ENCODE measurements around the gene MXRA8. TPM values are rescaled to one million over a fixed set of nuclear protein-coding genes. Genes with fewer than 3 reads are reported as not detected.
"Not testable (repeated sequence)": the region's sequence is repeated elsewhere in the genome, so short reads cannot be mapped to it uniquely, and the experiment has no call there.

The MXRA8 gene
- total RNA-seq, 1 experiment from 2014 or later, result 4.0 TPM

DNA sequence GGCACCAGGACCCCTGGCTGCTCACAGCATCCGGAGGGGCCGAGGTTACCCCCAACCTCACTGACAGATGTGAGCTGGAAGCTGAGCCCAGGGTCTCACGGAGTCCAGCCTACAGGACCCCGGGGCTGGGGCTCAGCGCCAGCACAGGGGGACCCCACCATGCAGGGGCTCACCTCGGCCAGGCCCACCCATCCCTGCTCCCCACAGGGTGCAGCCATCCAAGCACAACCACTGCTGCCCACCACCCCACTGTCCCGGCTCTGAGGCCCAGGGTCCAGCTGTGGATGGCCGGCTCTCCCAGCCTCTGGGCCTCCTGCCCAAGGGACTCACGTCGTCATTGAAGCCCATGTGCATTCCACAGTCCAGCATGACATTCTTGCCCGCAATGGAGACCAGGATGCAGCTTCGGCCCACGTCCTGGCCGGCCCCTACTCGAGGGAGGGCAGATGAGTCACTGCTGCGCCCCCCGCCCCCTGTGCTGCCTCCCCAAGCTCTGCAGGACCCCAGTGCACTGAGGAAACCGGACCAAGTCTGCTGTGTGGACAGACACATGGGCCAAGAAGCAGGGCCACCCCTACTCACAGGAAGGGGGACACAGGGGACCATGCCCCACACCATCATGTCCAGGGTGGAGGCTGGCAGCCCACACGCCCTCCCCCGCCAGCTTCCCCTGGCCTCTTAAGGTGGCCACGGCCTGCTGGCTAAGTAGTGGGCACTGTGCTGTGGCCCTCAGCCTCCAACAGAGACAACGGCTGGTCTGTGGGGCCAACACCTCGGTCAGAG lies 37.5 kb downstream of the MXRA8 start:
- no peak for DNase-seq (ENCODE audit: low read depth)

GRCh38 chr1:1319646-1319941 lies 38.8 kb downstream of the MXRA8 start:
- no peak for DNase-seq (ENCODE audit: low read depth)

DNA sequence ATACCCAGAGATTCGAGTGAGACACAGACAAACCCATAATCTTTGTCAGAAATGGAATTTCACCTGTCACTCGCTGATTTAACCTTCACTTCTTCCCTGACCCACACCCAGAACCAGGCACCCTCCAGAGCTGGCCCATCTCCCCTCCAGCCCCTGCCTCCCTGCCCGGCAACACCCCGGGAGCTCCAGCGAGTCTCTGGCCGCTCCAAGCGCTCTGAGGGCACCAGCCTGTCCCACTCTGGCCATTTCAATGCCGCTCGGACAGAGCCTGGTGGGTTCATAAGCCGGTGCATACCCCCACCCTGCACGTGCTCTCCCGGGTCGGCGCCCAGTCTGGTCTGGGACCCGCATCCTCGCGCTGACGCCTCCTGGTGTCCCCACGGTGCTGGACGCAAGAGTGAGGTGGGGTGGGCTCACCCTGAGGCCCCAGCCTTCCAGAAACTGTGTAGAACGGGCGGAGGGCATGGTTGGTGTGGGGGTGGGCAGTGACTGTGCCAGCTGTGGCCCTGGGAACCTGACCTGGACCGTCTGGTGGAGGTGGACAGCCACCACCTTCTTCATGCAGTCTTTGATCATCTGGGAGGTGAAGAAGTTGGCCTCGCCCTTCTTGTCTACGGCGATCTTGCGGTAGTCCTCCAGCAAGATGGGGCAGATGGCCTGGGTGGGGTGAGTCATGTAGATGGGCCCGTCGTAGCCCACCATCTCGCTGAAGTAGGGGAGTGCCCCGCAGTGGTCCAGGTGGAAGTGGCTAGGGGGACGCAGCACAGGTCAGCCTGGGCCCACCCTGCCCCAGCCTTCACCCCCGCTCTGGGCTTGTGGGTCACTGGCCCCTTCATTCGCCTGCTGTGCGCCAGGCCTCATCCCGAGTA lies 39.3 kb downstream of the MXRA8 start:
- DNase-seq (ENCODE audit: low read depth), result no peak

GRCh38 chr1:1318131-1318652 lies 40.2 kb downstream of the MXRA8 start:
- DNase-seq (ENCODE audit: low read depth), result peak; percentile 94

- no peak for DNase-seq (ENCODE audit: low read depth)
These were observed 40.9 kb downstream of the MXRA8 start for GRCh38 chr1:1317420-1317819.

DNA sequence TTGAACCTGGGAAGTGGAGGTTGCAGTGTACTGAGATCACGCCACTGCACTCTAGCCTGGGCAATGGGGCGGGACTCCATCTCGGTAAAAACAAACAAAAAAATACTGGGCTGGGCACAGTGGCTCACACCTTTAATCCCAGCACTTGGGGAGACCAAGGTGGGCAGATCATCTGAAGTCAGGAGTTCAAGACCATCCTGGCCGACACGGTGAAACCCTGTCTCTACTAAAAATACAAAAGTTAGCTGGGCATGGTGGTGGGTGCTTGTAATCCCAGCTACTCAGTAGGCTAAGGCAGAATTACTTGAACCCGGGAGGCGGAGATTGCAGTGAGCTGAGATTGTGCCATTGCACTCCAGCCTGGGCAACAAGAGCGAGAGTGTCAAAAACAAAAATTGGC lies 42.2 kb downstream of the MXRA8 start:
- not testable (repeated sequence) for DNase-seq (ENCODE audit: low read depth)

- DNase-seq (ENCODE audit: low read depth), result no peak
These were observed 42.9 kb downstream of the MXRA8 start for GRCh38 chr1:1315435-1315954.

DNA sequence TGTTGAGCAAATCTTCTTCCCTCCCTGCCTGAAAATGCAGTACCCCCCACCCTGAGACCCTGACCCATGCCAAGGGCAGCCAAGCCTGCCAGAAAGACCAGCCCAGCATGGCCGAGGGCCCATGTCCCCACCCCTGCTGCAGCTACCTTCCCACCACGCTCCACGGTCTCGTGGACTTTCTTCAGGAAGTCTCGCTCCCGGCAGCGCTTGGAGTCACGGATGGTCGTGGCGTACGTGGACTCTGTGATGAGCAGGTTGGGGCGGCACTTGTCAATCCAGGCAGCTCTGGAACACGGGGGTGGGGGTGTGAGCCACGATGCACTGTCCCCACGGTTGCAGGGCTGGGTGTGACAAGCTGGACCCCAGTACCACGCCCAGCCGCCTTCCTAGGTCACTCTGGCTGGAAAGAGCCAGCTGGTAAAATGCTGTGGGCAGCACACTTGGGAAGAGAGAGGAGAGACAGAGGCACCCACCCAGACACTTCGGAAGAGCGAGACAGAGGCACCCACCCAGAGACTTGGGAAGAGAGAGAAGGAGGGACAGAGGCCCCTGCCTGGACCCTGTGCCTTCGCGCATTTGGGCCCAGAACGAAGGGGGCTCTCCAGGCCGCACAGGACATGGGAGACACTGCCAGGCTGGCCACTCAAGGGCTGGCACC lies 43.5 kb downstream of the MXRA8 start:
- DNase-seq (ENCODE audit: low read depth), result no peak

DNA sequence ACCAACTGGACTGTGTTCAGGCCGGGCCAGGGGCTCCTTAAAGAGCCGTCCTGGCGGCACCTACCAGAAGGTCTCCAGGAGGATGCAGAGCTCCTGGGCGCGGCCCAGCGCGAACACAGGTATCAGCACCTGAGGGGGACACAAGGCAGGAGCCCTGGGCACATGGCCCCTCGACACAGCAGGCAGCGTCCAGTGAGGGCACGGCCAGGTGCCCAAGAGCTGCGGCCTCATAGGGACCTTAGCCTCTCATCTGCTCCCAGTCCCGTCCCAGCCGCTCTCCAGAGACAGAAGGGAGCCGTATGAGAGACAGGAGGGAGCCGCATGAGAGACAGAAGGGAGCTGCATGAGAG lies 44.1 kb downstream of the MXRA8 start:
- no peak for DNase-seq (ENCODE audit: low read depth)

DNA sequence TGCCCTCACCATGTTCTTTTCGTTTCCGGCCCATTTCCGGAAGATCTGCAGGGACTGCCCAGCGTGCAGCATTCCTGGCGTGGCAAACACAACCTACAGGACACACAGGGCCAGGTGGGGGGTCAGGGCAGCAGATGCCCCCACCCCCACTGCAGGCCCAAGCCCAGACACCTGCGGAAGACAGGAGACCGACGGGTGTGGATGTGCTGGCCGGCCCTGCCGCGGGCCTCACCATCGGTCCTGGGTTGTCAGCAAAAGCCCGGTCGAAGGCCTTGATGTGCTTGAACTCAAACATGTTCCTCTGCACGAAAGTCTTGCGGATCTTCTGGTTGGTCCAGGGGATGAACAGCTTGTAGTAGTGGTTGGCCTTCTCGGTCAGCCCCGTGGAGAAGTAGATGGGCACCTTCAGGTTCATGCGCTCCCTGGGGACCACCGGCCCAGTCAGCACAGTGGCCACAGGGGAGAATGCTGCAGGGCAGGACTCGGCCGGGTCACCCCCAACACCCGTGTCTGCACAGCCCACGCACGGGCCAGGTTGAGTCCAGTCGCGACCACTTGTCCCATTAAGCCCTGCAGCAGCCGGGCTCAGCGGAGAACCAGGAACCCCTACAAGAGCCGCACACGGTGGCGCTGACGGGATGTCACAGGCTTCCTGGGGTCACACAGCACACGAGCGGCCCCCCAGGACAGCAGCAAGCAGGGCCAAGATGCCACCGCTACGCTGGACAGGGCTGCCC lies 44.7 kb downstream of the MXRA8 start:
- no peak for DNase-seq (ENCODE audit: low read depth)

GRCh38 chr1:1312450-1313314 lies 45.7 kb downstream of the MXRA8 start:
- DNase-seq (ENCODE audit: low read depth), result no peak

GRCh38 chr1:1311107-1312104 lies 46.9 kb downstream of the MXRA8 start:
- DNase-seq (ENCODE audit: low read depth), result no peak

- no peak for DNase-seq (ENCODE audit: low read depth)
These were observed 47.8 kb downstream of the MXRA8 start for GRCh38 chr1:1310476-1311053.

- DNase-seq (ENCODE audit: low read depth), result no peak
These were observed 48.3 kb downstream of the MXRA8 start for GRCh38 chr1:1310109-1310385.

DNA sequence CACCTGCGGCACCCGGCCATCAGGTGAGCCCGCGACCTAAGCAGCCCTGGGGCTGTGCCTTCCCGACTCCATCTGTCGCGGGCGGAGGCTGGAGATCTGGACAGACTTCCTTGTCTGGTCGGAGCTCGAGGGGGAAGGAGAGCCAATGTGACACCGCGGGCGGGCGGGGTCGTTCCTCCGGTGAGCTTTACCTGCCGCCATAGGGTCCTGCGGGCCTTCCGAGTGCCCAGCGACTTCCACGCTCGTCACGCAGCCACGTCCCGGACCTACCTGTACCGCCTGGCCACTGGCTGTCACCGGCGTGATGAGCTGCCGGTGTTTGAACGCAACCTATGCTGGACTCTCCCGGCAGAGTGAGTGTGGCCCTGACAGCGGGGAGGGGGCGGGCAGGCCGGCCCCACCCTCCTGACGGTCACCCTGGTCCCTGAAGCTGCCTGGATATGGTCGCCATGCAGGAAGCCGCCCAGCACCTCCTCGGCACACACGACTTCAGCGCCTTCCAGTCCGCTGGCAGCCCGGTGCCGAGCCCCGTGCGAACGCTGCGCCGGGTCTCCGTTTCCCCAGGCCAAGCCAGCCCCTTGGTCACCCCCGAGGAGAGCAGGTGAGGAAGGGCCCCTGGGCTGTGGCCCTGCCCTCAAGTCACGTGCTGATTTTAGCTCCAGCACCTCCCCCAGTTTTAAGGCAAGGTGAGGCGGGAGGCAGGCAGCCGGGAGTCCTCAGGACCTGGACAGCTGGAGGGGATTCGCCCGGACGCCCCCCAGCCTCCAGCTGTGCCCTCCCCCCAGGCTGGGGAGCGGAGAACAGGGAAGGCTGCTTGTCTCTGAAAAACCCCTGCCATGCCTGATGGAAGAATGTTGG lies 48.9 kb downstream of the MXRA8 start:
- no peak for DNase-seq (ENCODE audit: low read depth)

GRCh38 chr1:1308756-1309250 lies 49.6 kb downstream of the MXRA8 start:
- DNase-seq (ENCODE audit: low read depth), result no peak

- DNase-seq (ENCODE audit: low read depth), result peak; percentile 88
These were observed 50.2 kb downstream of the MXRA8 start, which contains the start of the genes ACAP3 and PUSL1 for GRCh38 chr1:1307923-1308755. Gene ACAP3 (minus strand): TSS chr1:1307930. CDS start chr1:1307815, 115 bp downstream. Gene PUSL1 (plus strand): TSS chr1:1308597. CDS start chr1:1308644, 47 bp downstream.
